ENCODE results near the gene PHACTR2. TPM values are rescaled to one million over a fixed set of nuclear protein-coding genes. Genes with fewer than 3 reads are reported as not detected.

PHACTR2 gene
- total and polyA plus RNA-seq, 9 donors = 9.8 to 76.2 (median 45.4) TPM

DNA sequence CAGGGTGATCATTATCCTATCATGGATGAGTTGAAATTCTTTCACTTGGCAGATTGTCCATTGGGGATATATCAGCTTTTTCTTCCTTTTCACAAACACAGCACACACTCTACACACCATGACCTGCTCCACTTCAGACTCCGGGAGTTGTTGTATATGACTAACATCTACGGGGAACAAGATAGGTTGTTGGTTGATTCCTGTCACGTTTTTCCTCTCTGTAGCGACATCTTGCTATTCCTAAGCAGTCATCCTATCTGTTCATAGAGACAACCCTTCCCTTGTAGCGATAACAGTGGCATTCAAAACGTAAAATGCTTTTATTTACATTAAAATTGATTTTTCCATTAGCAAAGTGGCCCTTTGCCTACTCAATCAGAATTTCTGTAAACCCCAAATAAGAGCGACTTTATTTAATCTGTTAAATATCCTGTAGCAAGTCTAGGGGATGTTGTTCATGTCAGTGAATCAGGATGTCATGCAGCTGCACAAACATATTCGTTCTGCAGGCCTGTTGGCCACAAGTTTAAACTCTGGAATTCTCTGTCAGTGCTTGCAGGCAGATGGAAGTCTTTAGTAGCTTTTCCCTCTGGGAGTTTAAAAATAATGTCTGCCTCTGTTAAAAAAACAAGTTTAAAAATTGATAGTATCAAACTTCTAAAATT, 23.1 kb downstream of the PHACTR2 start:
- TF ChIP-seq CTCF (IDR thresholded peaks at IDR 0.05) (no peak), EP300 (IDR thresholded peaks at IDR 0.05) (no peak), POLR2A (IDR thresholded peaks at IDR 0.05) (no peak)
- no peak overlapping the region for H3K27ac ChIP-seq
- no peaks in the 10 kb centered on the region for H3K9me3 ChIP-seq
- H3K27me3 ChIP-seq = no peaks in the 10 kb centered on the region
- H3K36me3 ChIP-seq = no peaks in the 10 kb centered on the region
- no peak overlapping the region for H3K4me3 ChIP-seq
- intact Hi-C loops (cut with DNase I) = no loop called here
- peaks cover 18% of the 10 kb centered on the region for H3K4me1 ChIP-seq (ENCODE audit: insufficient read depth)
- peak in 2 of 5 donors; percentile 18 to 26 for DNase-seq
- WGBS, 3 donors = 13 to 29% (median 15%) methylated on average over 8 of the region's 8 CpGs

- H3K36me3 ChIP-seq = no peaks in the 10 kb centered on the region
- 42 to 47% (median 43%) methylated on average over 6 of the region's 6 CpGs for WGBS, 3 donors
- peaks cover 18% of the 10 kb centered on the region for H3K4me1 ChIP-seq (ENCODE audit: insufficient read depth)
- no peaks in the 10 kb centered on the region for H3K9me3 ChIP-seq
- no peak overlapping the region for H3K4me3 ChIP-seq
- H3K27ac ChIP-seq = no peak overlapping the region
- no peaks in the 10 kb centered on the region for H3K27me3 ChIP-seq
- TF ChIP-seq EP300 (IDR thresholded peaks at IDR 0.05) (no peak), POLR2A (IDR thresholded peaks at IDR 0.05) (no peak), CTCF (IDR thresholded peaks at IDR 0.05) (no peak)
- intact Hi-C loops (cut with DNase I) = no loop called here
- peak in 1 of 5 donors; percentile 35 for DNase-seq
Observed at GRCh38 chr6:143701349-143702234, 23.8 kb downstream of the PHACTR2 start.

DNA sequence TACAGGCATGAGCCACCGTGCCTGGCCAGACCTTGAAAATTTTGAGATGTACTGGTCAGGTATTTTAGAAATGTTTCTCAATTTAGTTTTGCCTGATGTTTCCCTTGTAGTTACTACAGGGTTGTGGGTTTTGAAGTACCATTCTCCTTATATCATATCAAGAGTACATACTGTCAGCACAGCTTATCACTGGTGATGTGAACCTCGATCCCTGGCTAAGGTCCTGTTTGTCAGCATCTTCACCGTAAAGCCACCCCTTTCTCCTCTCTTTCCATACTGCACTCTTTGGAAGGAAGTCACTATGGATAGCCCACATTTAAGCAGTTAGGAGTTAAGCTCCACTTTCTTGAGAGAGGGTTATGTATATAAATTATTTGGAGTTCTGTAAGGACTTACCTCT, 27.8 kb downstream of the PHACTR2 start:
- DNase-seq = no peak
- H3K27me3 ChIP-seq = no peaks in the 10 kb centered on the region
- H3K4me1 ChIP-seq (ENCODE audit: insufficient read depth) = peaks cover 5% of the 10 kb centered on the region
- WGBS, 3 donors = 64 to 81% (median 80%) methylated on average over 3 of the region's 3 CpGs
- no peak for TF ChIP-seq CTCF (IDR thresholded peaks at IDR 0.05)
- no peak for TF ChIP-seq POLR2A (IDR thresholded peaks at IDR 0.05)
- no peak for TF ChIP-seq EP300 (IDR thresholded peaks at IDR 0.05)
- H3K36me3 ChIP-seq = no peaks in the 10 kb centered on the region
- H3K4me3 ChIP-seq = no peak overlapping the region
- no peaks in the 10 kb centered on the region for H3K9me3 ChIP-seq
- intact Hi-C loops (cut with DNase I) = no loop called here
- no peak overlapping the region for H3K27ac ChIP-seq

DNA sequence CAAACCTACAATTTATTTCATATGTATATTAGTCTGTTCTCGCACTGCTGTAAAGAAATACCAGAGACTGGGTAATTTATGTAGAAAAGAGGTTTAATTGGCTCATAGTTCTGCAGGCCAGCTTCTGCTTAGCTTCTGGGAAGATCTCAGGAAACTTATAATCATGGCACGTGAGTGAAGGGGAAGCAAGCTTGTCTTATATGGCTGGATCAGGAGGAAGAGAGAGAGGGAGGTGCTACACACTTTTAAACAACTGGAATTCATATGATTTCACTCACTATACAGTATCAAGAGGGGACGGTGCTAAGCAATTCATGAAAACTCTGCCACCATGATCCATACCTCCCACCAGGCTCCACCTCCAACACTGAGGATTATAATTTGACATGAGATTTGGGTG, 29.9 kb downstream of the PHACTR2 start:
- no peaks in the 10 kb centered on the region for H3K27me3 ChIP-seq
- DNase-seq = no peak
- no peaks in the 10 kb centered on the region for H3K9me3 ChIP-seq
- WGBS, 3 donors = 83 to 88% (median 86%) methylated on average over 3 of the region's 3 CpGs
- no peak overlapping the region for H3K27ac ChIP-seq
- no peaks in the 10 kb centered on the region for H3K36me3 ChIP-seq
- H3K4me1 ChIP-seq (ENCODE audit: insufficient read depth) = no peaks in the 10 kb centered on the region
- intact Hi-C loops (cut with DNase I) = no loop called here
- H3K4me3 ChIP-seq = no peak overlapping the region
- TF ChIP-seq EP300 (IDR thresholded peaks at IDR 0.05) = no peak
- no peak for TF ChIP-seq CTCF (IDR thresholded peaks at IDR 0.05)
- no peak for TF ChIP-seq POLR2A (IDR thresholded peaks at IDR 0.05)

Measured in ovary (tissue), 9 donors.